AG08396 (cell line): ENCODE data around the gene UBXN6.

ENCODE experiments used
- DNase-seq: peaks from one replicate; pipeline ENCODE4 v3.0.0; 2012; ENCODE audit warnings: low spot score, mixed read lengths

UBXN6 gene

DNA sequence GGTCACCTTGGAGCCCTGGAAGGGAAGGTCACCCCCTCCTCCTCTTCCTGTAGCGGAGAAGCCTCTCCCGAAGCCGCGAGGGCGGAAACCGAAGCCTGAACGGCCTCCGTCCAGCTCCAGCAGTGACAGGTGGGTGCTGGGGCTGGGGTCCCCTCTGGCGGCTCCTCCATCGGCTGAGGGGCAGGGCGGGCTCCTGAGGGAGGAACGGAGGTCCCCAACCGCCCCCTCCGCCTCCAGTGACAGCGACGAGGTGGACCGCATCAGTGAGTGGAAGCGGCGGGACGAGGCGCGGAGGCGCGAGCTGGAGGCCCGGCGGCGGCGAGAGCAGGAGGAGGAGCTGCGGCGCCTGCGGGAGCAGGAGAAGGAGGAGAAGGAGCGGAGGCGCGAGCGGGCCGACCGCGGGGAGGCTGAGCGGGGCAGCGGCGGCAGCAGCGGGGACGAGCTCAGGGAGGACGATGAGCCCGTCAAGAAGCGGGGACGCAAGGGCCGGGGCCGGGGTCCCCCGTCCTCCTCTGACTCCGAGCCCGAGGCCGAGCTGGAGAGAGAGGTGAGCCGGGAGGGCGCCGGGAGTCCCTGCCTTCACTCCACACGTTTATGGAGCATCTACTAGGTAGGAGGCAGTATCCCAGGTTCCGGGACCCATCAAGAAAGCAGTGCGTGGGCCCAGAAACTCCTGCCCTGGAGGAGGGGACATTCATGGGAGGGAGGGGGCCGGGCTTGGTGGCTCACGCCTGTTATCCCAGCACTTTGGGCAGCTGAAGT is 36.5 kb upstream of the UBXN6 start:
- DNase-seq: no peak

DNA sequence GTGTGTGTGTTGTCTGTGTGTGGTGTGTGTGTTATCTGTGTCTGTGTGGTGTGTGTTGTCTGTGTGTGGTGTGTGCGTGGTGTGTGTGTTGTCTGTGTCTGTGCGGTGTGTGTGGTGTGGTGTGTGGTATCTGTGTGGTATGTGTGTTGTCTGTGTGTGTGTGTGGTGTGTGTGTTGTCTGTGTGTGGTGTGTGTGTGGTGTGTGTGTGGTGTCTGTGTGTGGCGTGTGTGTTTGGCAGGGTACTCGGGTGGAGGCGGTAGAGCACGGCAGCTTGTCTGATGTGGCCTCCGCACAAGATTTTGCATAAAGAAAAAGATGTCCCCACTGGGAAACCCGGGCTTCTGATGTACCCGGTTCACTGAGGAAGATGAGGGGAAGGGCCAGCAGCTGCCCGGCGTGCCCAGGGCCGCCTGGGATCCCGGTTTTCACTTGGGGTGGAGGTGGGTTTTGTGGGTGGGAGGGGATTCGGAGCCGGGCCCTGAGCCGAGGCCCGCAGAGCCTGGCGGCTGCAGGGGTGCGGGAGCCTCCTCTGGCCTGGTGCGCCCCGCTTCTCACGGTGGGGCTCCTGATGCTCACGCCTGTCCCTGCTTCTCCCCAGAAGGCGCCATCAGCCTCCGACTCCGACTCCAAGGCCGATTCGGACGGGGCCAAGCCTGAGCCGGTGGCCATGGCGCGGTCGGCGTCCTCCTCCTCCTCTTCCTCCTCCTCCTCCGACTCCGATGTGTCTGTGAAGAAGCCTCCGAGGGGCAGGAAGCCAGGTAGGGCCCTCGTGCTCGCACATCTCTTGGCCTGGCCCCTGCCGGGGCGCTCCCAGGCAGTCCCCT is 35.7 kb upstream of the UBXN6 start:
- DNase-seq: no peak

DNA sequence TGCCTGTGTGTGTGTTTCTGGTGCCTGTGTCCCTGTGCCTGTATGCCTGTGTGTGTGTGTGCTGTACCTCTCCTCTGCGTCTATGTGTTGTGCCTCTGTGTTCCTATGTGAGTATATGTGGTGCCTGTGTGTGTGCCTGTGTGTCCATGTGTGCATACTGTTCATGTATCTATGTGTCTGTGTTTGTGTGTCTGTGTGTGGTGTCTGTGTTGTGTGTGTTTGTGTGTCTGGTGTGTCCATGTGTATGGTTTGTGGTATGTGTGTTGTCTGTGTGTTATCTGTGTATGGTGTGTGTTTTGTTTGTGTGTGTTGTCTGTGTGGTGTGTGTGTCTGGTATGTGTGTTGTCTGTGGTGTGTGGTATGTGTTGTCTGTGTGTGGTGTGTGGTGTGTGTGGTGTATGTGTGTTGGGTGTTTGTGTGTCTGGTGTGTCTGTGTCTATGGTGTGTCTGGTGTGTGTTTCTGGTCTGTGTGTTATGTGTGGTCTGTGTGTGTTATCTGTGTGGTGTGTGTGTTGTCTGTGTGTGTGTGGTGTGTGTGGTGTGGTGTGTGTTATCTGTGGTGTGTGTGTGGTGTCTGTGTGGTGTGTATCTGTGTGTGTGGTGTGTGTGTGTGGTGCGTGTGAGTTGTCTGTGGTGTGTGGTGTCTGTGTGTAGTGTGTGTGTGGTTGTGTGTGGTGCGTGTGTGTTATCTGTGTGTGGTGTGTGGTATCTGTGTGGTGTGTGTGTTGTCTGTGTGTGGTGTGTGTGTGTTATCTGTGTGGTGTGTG is 34.9 kb upstream of the UBXN6 start:
- no peak for DNase-seq

DNA sequence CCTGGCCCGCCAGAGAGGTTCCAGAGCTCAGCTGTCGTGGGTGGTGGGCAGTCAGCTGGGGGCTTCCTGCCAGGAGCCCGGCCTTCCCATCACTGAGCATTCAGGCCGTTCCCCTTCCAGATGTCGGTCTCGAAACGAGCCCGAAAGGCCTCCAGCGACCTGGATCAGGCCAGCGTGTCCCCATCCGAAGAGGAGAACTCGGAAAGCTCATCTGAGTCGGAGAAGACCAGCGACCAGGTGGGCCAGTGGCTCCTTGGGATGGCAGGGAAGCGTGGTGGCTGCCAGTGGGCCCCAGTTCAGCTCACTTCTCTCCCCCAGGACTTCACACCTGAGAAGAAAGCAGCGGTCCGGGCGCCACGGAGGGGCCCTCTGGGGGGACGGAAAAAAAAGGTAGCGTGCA is 33.9 kb upstream of the UBXN6 start:
- DNase-seq: no peak

DNA sequence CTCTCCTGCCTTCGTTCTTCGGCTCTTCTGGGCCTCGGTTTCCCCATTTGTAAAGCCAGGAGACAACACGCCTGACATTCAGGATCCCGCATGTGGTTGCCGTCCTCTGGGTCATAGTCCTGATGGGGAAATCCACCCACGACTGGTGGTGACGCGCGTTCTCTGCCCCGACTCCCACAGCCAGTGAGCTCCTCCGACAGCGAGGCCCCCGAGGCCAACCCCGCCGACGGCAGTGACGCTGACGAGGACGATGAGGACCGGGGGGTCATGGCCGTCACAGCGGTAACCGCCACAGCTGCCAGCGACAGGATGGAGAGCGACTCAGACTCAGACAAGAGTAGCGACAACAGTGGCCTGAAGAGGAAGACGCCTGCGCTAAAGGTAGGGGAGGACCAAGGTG is 30.9 kb upstream of the UBXN6 start:
- no peak for DNase-seq

DNA sequence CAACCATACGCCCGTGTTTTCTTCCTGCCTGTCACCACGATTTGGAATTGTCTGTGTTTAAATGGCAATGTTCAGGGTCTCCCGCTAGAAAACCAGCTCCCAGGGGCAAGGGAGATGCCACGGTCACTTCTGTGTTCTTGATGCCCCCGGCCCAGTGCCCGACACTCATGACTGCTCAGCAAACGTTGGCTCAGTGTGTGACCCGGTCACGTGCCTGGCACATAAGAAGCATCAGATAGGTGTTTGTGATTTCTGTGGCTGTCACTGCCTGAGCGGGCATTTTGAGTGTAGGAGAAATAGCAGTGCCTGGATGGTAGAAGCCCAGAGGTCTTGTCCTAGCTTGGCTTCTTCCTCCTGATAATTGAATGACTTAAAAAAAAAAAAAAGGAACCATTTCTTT is 30.0 kb upstream of the UBXN6 start:
- DNase-seq: no peak

DNA sequence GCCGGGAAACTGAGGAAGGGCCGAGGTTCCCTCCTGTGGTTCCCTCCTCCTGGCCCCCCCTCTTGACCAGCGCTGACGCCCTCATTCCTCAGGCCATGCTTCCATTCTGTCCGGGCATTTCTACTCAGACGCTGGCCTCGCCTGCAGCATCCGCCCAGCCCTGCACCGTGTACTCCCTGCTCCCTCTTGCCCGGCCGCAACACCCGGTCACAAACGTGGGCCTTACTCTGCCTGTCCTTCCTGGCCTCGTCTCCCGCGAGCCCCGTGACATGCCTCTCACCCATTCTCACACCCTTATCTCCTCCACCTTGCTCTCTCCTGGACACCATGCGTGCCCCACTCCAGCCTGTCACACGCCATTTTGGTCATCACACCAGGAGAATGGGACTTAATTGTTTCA is 25.8 kb upstream of the UBXN6 start:
- no peak for DNase-seq

DNA sequence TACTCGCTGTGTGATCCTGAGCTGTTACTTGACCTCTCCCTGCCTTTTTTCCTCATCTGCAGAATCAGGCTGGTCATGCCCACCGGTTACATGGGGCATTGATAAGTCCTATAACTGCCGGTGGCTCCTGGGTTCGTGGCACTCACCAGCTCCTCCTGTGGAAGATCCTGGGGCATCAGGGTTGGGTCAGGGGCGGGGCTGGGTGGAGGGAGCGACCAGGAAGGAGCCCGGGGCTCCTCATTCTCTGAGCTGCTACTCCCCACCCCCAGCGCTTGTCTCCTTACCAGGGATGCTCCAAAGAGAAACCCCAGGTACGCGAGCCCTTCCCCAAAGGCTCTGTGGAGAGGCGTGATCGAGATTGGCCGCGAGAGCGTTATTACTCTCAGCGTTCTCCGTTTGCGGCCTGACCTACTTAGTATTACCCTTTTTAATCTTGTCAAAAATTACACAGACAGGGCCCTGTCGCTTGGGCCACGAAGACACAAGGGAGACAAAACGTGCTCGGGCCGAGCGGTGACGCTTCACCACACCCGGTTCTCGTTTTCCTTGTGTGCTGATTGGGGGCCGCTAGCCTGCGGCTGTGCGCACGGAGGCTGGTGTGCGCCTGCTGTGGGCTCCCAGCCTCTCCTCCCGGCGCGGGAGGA is 25.2 kb upstream of the UBXN6 start:
- DNase-seq: no peak

DNA sequence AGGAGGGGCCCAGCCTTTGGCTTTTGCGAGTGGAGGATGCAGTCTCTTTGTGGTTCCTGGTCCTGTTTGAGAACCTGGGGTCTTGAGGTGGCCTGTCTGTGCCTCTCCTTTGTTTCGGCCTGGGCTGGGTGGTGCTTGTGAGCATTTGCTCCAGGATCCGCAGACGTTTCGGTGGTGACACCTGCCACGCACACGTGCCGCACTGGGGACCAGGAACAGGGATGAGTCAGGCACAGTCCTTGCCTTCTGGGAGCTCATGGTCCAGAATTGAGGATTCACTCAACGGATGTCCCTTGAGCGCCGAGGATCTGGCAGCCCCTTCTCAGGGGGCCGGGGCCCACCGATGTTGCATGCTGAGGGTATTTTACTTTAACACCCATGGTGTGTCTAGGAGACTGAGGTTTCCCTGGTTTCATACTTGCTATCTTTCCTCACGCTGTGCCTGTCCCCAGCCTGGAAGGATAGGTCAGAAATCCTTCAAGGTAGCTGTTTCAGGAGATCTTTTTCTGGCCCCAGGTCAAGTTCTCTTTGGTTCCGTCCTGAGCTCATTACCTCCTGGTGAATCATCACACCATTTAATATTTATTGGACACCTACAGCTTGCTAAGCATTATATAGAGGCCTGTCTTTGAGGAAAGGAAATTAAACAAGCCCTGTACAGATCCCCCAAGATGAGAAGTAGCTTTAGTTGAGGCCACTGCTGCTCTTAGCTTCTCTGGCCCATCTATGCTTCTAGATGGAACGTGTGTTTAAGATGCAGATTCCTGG is 19.6 kb upstream of the UBXN6 start:
- DNase-seq: no peak

DNA sequence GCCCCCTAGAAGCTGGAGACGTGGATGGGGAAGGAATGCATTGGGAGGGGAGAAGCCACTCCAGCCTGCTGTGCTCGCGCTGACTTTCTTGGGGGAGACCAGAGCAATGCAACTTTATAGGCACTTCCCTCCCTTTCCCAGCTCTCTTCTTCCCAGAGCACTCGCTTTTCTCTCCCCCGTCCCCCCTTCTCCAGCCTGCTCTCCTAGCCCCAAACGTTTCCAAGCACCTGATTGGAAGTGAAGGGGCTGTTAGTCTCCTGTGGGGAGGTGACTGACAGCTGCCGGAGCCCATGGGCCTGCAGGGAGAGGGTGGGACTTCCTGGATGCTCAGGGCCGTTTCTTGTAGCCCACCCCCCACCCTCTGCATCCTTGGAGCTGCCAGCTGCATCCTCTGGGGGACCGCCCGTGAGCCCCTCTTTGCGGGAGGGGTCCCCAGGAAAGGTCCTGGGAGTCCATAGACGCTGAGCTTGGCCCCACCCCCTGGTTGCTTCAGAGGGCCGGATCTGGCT is 17.0 kb upstream of the UBXN6 start:
- peak; percentile 84 for DNase-seq

DNA sequence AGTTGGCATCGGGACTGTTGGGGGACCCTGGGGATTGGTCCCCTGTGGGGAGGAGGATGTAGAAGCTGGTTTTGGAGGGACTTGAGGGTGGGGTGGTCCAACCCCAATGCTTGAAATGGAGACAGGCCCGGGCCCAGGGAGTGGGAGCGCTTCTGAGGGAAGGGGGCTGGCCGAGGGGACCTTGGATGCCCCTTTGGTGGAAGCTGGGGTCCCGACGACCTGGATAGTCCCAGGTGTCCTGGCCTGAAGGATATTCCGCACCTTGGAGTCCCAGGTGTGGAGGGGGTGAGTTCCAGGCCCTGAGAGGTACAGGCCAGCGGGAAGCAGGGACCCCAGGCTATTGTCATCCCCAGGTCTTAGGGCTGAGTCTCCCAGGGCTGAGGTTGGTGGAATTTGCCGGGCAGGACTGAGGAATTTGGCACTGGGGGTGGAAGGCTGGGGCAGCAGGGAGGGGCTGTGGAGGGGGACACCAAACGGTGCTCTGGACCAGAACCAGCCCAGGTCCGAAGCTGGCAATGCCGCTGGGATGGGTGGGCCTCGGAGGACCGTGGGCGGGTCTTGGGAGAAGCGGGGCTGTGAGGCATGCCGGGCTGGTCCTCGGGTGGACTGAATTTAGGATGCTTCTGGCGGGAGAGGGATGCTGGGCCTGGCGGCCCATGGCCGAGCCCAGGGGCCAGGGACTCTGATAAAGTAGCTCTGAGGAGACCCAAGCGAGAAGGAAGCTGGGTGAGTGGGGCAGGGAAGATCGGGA is 16.3 kb upstream of the UBXN6 start:
- no peak for DNase-seq

DNA sequence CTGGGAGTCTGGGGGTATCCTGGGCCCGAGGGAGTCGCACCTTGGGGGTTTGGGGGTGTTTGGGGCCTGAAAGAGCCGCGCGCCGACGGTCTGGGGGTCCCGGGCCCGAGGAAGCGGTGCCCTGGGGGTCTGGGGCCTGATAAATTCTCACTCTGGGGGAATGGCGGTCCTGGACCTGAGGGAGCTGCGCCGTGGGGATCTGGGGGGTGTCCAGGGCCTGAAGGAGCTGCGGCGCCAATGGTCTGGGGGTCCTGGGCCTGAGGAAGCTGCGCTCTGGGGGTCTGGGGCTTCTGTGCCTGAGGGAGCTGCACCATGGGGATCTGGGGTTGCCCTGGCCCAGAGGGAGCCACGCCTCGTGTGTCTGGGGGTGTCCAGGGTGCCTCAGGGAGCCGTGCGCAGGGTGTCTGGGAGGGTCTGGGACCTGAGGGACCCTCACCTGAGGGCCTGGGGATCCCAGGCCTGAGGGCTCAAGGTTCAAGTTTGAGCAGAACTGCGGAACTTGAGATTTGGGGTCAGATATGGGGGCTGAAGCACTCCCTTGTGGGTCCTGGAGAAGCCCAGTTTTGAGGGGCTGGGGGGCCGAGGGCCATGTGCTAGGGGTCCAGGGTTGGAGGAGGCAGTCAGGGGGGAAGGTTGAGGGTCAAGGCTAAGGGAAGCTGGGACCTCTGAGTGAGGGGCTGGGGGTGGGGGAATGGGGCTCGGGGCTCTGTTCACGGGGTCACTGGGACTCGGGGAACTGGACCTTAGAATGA is 15.6 kb upstream of the UBXN6 start:
- DNase-seq: peak; percentile 14

DNA sequence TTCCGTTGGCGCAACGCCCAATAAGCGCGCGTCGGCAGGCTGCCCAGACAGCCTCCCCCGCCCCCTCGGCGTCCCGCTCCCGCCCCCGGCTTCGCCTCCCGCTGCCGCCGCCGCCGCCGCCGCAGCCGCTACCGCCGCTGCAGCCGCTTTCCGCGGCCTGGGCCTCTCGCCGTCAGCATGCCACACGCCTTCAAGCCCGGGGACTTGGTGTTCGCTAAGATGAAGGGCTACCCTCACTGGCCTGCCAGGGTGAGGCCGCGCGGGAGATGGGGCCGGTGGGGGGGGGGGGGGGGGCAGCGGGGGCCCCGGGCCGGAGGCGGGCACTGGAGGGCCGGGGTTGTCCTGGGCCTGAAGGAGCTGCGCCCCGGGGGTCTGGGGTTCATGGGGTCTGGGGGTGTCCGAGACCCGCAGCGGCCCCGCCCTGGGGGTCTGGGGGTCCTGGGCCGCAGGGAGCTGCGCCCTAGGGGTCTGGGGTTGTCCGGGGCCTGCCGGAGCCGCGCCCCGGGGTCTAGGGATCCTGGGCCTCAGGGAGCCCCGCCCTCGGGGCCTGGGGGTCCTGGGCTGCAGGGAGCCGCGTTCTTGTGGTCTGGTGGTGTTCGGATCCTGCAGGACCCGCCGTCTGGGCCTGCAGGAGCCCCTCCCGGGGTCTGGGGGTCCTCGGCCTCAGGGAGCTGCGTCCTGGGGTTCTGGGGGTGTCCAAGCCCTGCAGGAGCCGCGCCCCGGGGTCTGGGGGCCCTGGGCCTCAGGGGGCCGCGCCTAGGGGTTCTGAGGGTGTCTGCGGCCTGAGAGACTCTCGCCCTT is 14.8 kb upstream of the UBXN6 start, which contains the start of gene HDGFL2:
Gene HDGFL2, plus strand, starts transcription at position 124 of the 801 bp plus-strand sequence. Its CDS starts 54 bp downstream, at position 178.
- peak; percentile 23 for DNase-seq

DNA sequence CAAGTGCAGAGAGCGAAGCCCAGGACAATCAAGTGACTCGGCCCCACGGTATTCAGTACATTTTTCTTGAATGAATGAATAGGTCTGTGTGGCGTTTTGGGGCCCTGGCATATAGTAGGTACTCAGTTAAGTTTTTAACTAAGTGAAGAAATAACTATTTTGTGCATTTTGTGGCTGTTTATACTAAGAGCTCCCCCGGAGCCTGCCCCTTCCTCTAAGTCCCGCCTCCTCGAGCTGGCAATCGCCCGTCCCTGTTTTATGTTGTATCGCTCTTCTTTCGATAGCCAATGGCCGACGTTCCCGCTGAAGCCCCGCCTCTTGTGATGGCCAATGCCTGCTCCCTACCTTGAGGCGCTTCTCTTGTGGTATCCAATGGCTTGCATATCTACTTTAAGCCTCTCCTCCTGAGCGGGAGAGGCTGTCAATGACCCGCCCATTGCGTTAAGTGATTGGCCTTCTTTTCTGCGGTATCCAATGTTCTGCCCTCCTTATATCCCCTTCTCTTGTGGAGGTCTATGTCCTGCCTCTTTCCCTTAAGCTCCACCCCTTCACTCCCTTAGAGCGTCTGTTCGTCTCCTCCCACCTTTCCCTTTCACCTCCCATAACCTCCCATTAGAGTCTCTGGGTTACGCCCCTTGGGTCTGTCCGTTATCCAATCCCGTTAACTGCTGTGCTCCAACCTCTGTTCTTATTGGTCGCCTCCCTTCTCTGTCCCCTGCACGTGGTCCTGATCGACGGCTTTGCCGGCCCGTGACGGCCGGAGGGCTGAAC is 14.0 kb upstream of the UBXN6 start:
- peak; percentile 99 for DNase-seq

DNA sequence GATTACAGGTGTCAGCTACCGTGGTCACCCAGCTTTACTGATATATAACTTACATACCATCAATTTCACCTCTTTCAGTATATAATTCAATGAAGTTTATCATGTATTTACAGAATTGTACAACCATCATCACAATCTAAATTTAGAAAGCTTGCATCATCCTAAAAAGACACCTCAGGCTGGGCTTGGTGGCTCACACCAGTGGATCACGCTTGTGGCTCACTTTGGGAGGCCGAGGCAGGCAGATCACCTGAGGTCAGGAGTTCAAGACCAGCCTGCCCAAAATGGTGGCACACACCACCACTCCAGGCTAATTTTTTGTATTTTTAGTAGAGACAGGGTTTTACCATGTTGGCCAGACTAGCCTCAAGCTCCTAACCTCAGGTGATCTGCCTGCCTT is 10.2 kb upstream of the UBXN6 start:
- no peak for DNase-seq

DNA sequence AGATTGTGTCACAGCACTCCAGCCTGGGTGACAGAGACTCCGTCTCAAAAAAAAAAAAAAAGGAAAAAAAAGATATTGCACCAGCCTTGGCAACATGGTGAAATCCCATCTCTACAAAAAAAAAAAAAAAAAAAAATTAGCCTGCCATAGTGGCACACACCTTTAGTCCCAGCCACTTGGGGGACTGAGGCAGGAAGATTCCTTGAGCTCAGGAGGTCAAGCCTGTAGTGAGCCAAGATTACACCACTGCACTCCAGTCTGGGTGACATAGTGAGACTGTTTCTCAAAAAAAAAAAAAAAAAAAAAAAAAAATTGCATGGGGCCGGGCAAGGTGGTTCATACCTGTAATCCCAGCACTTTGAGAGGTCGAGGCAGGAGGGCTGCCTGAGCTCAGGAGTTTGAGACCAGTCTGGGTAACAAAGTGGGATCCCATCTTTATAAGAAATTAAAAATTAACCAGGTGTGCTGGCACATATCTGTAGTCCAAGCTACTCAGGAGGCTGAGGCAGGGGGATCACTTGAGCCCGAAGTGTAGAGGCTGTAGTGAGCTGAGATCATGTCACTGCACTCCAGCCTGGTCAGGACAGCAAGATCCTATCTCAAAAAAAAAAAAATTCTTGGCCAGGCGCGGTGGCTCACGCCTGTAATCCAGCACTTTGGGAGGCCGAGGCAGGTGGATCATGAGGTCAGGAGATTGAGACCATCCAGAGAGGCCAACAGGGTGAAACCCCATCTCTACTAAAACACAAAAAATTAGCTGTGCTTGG is 7.4 kb upstream of the UBXN6 start:
- DNase-seq: no peak
